Measurements from ENCODE around the gene GXYLT1.
"Not testable (repeated sequence)": the region's sequence is repeated elsewhere in the genome, so short reads cannot be mapped to it uniquely, and the experiment has no call there.

Gene GXYLT1

DNA sequence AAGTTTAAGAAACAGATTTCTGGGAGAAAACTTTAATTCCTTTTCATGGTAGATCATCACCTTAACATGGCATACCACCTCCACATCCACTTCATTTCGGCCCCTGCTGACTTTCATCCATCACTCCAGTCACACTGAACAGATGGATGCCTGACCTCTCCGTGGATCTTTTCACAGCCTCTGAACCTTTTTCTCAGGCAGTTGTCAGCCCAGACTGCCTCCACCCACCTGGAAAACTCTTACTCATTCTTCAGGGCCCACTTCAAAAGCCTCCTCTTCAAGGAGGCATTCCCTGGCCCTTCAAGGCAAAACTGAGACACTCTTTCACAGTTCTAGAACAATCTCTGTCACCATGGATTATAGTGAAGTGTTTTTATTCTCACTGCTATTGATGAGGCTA lies 52.9 kb downstream of the GXYLT1 start:
- DNase-seq: no peak

DNA sequence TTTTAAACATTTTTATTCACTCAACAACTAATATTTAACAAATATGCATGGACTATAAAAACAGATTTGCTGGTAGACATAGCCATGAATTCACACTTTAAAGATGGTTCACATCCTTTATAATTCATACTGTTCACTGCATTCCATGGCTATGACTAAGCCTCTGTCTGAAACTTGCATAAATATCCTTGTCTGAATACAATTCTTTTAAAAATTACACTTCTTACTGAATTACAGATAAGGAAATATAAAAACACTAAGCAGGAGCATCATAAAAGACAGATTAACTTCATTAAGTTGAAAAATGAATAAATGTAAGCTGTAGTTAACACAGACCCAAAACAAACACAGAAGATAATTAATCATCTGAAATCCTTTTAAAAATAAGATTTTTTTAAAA lies 53.8 kb downstream of the GXYLT1 start:
- no peak for DNase-seq

DNA sequence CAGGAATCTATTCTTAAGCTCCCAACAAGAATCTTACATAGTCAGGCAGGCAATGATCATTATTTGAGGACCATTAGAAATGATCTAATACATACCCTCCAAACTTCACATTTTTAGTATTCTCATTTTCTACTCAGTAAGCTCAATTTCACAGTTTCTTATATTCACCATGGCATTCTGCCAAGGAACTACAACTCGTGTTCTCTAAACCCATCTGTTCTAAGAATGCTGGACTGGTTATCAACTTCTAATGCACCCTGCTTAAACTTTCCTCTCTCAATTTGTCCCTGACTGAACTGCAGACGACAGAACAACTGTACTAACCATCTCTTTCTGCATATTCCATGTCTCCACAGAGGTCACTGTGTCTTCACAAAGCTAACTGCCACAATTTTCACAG lies 58.6 kb downstream of the GXYLT1 start:
- DNase-seq: no peak

DNA sequence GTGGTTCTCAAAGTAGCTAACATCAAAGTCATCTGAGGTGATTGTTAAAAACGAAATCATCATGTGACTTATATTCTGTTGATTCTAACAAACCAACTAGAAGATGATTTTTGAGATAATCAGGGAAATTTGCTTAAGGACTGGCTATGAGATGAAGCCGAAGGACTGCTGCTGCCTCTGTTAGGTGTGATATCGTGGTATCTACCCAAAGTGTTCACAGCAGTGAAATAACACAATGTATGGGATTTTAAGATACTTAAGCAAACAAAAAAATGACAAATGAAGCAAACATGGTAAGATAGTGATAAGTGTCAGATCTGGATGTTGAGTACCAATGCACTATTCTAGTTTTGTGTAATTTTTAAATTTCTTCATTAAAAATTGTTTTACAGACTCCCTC lies 59.1 kb downstream of the GXYLT1 start:
- peak in 1 of 5 experiments; percentile 42 for DNase-seq

DNA sequence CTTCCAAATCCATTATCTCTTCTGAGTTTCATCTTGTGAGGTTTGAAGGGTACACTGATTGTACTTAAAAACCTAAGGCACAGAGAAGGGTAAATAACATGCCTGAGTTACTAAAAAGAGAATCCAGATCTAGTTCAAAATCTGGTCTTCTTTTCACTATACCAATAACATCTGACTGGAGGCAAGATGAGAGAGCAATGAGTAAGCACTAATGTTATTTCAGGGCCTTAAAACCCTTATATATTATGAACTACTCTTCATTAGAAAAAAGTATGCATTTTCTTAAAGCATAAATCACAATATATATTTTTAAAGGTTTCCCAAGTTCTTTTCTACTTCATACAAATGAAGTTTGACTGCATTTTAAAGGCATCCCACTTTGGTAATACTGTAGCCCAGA lies 60.2 kb downstream of the GXYLT1 start:
- no peak for DNase-seq

DNA sequence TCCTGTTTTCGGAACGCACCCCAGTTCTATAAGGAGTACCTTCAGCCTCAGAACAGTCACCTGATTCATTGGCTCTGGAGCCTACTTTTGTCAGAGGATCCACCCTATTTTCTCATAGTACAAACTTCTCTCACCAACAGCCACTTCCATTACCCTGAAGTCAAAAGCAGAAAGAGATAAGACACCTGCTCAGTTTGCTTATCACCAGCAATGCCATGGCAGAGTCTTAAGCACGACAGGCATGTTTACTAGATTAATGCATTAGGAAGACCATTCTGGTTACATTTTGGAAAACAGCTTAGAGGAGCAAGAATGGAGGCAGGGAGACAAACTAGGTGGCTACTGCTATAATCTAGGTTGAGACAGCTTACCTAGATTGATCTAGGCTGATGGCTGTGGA lies 67.7 kb downstream of the GXYLT1 start:
- DNase-seq: no peak

DNA sequence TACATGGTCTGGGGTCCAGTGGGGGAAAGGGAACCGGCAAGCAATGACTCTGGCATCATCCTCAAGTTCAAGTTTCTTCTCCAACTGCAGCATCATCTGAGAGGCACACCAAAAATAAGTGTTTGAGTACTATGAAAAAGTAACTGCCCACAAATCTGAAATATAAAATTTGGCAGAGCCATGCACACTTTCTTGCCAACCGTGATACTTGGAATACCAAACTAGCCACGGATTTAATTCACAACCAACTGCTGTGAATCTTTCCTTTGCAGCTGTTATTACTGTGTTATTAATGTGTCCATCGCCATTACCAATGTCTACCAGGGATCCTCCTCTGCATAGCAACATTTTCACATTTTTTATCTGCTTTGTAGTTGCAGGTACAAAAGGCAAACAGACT lies 74.6 kb downstream of the GXYLT1 start:
- no peak for DNase-seq

DNA sequence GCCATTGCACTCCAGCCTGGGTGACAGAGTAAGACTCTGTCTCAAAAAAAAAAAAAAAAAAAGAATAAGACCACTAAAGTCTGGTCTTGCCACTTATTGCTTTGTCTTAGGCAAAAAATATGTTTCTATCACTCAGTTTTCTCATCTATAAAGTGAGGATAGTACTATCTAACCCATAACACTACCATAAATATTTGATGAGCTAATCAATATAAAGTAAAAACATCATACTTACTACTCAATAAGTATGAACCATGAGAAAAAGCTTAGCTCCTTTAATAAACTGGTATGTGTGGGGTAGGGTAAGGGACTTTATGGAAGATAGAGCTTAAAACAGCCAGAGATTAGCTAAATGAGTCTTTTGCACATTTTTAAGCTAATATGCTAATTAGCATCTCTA lies 85.5 kb downstream of the GXYLT1 start:
- no peak for DNase-seq

DNA sequence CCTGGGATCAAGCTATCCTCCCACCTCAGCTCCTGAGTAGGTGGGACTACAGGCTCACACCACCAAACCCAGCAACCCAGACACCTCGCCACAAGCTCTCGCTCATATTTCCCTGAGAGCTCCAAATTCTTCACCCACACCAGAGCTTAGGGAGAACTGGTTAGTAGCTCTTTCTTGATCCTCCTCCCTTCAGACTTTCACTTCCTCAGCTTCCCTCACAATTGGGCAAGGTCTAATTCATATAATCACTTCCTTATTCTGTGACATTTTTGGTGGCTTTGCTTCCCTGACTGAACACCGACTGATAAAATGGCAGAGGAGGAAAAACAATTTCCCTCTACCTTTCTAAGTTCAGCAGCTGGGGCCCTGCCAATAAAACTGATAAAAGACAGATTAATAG lies 88.5 kb downstream of the GXYLT1 start:
- no peak for DNase-seq

DNA sequence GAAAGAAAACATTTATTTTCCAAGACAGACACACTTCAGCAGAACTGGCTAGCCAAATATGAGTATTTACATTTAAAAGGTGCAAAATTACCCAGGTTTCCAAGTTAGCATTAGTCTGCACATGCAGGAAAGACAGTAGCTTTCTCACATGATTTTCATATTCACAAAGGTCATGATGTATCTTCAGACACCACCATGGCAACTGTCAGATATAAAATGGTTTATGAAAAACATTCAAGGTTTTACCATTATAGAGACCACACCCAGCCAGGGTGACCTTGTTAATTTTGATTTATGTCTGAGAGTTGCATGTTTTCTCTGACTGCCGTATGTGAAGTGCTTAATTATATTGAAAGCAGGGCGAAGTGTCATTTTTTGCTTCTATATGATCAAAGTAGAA lies 91.2 kb downstream of the GXYLT1 start:
- no peak for DNase-seq

DNA sequence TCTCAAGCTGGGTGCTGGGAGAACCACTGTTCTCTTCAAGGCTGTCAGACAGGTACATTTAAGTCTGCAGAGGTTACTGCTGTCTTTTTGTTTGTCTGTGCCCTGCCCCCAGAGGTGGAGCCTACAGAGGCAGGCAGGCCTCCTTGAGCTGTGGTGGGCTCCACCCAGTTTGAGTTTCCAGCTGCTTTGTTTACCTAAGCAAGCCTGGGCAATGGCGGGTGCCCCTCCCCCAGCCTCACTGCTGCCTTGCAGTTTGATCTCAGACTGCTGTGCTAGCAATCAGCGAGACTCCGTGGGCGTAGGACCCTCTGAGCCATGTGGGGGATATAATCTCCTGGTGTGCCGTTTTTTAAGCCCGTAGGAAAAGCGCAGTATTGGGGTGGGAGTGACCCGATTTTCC lies 95.7 kb downstream of the GXYLT1 start:
- DNase-seq: not testable (repeated sequence)

DNA sequence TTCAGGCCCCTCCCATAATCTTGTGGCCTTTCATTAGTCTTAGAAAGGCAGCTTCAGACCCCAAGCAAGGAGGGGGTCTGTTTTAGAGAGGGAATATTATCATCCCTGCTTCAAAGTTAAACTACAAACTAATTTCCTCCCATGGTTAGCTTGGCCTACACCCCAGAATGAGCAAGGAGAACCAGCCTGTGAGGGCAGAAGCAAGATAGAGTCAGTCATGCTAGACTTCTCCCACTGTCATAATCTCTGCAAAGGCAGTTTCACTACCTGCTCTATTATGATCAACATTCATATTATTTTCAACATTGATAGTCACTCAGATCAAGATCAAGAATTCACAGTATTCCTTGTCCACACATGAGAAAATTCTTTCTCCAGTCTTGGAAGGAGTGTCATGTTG lies 105.1 kb downstream of the GXYLT1 start:
- DNase-seq: no peak

DNA sequence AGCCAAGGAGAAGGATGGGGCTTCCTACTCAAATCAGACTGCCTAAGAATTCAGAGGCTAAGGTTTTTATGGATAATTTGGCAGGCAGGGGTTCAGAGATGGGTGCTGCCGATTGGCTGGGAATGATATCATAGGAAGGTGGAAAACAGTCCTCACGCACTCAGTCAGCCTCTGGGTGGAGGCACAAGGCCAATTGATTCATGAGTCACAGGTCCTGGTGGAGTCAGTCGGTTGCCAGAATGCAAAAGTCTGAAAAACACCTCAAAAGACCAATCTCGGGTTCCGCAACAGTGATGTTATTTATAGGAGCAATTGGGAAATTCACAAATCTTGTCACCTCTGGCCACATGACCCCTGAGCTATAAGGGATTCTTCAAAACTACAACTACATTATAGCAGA lies 105.5 kb downstream of the GXYLT1 start:
- DNase-seq: no peak

DNA sequence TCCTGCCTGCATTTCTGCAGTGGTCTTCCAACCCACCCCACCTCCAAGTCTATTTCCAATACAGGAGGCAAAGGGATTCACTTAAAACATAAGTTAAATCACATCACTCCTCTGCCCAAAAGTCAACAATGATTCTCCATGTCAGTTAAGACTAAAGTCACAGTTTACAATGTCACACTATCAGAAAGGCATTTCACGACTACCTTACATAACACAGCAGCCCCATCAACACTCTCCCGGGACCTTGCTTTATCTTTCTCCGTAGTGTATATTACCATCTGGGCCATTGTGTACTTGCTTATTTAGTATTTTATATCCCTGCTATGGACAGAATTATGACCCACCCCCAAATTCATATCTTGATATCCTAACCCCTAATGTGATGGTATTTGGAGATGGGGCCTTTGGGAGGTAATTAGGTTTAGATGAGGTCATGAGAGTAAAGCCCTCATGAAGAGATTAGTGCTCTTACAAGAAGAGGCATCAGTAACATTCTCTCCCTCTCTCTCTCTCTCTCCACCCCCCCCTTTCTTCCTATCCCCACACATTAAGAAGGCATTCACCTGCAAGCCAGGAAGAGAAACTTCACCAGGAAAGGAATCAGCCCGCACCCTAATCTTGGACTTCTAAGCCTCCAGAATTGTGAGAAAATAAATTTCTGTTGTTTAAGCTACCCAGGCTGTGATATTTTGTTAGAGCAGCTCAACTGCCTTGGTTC lies 112.7 kb downstream of the GXYLT1 start:
- no peak for DNase-seq

All from T-helper 2 cell (primary cell).